GM10847 (cell line): ENCODE results near the gene SETD4.

ENCODE experiments used
- POLR2A ChIP-seq: IDR thresholded peaks from 2 replicates; pipeline ENCODE4 v1.6.1; 2011; ENCODE audit not compliant: insufficient read length; ENCODE audit errors: extremely low read depth

SETD4 gene

GRCh38 chr21:36005879-36006400 lies 54.4 kb downstream of the SETD4 start:
- no peak for TF ChIP-seq POLR2A

- TF ChIP-seq POLR2A, result no peak
Measured at GRCh38 chr21:36005018-36005417, 55.3 kb downstream of the SETD4 start.

- TF ChIP-seq POLR2A, result no peak
Measured at GRCh38 chr21:36004441-36004840, 55.9 kb downstream of the SETD4 start.

- no peak for TF ChIP-seq POLR2A
Measured at GRCh38 chr21:36003776-36004175, 56.5 kb downstream of the SETD4 start.

- no peak for TF ChIP-seq POLR2A
Measured at GRCh38 chr21:35996217-35996616, 64.1 kb downstream of the SETD4 start.

- no peak for TF ChIP-seq POLR2A
Measured at GRCh38 chr21:35995522-35996088, 64.7 kb downstream of the SETD4 start.

GRCh38 chr21:35994613-35995012 lies 65.7 kb downstream of the SETD4 start:
- no peak for TF ChIP-seq POLR2A

- TF ChIP-seq POLR2A, result no peak
Measured at GRCh38 chr21:35993875-35994490, 66.3 kb downstream of the SETD4 start.

GRCh38 chr21:35991131-35991530 lies 69.2 kb downstream of the SETD4 start:
- TF ChIP-seq POLR2A, result no peak

GRCh38 chr21:35990609-35991008 lies 69.7 kb downstream of the SETD4 start:
- no peak for TF ChIP-seq POLR2A

- TF ChIP-seq POLR2A, result no peak
Measured at GRCh38 chr21:35989138-35989735, 71.1 kb downstream of the SETD4 start.

GRCh38 chr21:35988416-35989137 lies 71.7 kb downstream of the SETD4 start:
- TF ChIP-seq POLR2A, result no peak

- no peak for TF ChIP-seq POLR2A
Measured at GRCh38 chr21:35987475-35987874, 72.9 kb downstream of the SETD4 start.

- TF ChIP-seq POLR2A, result no peak
Measured at GRCh38 chr21:35984654-35985361, 75.5 kb downstream of the SETD4 start.
